ENCODE data around the gene HCN2. TPM values are rescaled to one million over a fixed set of nuclear protein-coding genes. Genes with fewer than 3 reads are reported as not detected.

HCN2 gene
- total RNA-seq, 1 experiment from 2014 or later: 13.1 TPM

DNA sequence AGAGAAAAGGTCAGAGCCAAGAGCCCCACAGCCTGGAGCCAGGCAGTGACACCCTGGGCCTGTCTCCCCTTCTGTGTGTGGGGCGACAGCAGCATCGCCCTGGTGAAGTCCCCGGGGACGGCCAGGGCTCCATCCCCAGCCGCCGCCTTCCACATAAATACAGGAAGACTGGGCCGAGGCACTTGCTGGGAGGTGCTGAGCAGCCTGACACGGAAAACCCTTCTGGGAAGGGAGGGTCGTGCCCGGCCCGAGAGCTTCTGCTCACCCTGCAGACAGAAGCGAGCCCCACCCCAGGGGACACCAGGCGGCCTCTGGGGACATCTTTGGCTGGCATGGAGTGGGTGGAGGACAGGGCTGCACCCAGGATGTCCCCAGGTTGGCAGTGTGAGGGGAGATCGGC, 55.1 kb downstream of the HCN2 start:
- Histone ChIP-seq H3K27ac (ENCODE audit: low read depth, low read length, poor library complexity, severe bottlenecking) (no peak overlapping the region), H3K4me1 (ENCODE audit: insufficient read depth, low read length, poor library complexity, severe bottlenecking) (no peaks in the 10 kb centered on the region), H3K27me3 (replicated peaks; ENCODE audit: insufficient read depth, low read depth, low read length, poor library complexity) (no peaks in the 10 kb centered on the region), H3K4me3 (ENCODE audit: low read depth, low read length, poor library complexity, severe bottlenecking) (no peak overlapping the region), H3K36me3 (ENCODE audit: insufficient read depth, low read length, poor library complexity, severe bottlenecking) (peaks cover 43% of the 10 kb centered on the region), H3K9me3 (ENCODE audit: low read depth, low read length, poor library complexity, severe bottlenecking) (no peaks in the 10 kb centered on the region)
- TF ChIP-seq, protein P1, sequence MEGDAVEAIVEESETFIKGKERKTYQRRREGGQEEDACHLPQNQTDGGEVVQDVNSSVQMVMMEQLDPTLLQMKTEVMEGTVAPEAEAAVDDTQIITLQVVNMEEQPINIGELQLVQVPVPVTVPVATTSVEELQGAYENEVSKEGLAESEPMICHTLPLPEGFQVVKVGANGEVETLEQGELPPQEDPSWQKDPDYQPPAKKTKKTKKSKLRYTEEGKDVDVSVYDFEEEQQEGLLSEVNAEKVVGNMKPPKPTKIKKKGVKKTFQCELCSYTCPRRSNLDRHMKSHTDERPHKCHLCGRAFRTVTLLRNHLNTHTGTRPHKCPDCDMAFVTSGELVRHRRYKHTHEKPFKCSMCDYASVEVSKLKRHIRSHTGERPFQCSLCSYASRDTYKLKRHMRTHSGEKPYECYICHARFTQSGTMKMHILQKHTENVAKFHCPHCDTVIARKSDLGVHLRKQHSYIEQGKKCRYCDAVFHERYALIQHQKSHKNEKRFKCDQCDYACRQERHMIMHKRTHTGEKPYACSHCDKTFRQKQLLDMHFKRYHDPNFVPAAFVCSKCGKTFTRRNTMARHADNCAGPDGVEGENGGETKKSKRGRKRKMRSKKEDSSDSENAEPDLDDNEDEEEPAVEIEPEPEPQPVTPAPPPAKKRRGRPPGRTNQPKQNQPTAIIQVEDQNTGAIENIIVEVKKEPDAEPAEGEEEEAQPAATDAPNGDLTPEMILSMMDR (conservative IDR thresholded peaks at IDR 0.05; ENCODE audit: low read depth, low read length): no peak
- no peak for TF ChIP-seq EZH2 (IDR thresholded peaks at IDR 0.05; ENCODE audit: borderline replicate concordance, low read depth, low read length, poor library complexity, severe bottlenecking)
- no TSS peak for BruUV-seq (replicated peaks)
- intact Hi-C loops (cut with micrococcal nuclease; ENCODE audit: unreplicated experiment): no loop called here
- ChIA-PET POLR2A (ENCODE audit: low non-redundant PET) (no interaction called here), CTCF (no interaction called here)
- no peak for DNase-seq (ENCODE audit: low spot score)

DNA sequence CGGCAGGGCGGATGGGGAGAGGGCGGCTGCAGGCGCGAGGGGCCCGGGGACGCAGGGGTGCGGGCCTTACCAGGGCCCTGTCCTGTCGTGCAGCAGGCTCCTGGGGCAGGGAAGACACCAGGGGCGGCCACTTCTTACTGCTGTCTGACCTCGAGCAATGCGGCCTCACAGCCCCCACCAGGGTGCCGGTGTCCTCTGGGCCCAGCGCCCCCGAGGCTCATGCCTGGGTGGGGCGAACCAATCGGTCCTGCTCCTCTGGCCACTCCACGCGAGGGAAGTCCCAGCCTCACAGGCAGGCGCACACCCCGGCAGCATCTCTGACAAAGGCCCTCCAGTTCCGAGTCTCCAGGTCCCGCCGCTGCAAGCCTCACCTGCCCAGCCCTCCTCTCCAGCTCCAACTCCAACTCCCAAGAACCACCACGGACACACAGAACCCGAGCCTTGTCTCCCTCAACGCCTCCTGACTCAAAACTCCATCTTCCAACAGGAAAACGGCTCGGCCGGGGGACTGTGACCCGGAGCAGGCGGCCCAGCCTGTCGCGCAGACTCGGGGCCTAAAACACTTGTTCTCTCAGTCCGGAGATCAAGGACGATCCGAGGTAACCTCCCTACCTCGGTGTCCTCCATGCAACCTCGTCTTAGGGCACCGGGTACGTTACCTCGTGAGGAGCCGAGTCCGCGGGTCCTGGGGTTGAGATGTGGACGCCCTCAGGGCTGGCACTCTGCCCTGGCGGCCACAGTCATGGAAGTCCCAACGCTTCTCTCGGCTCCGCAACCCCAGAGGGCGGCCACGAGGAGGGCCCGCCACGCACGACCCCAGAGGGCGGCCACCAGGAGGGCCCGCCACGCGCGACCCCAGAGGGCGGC, 56.5 kb downstream of the HCN2 start:
- POLR2A ChIA-PET (ENCODE audit: low non-redundant PET): no interaction called here
- no peak for TF ChIP-seq EZH2 (IDR thresholded peaks at IDR 0.05; ENCODE audit: borderline replicate concordance, low read depth, low read length, poor library complexity, severe bottlenecking)
- TF ChIP-seq, protein P1 (conservative IDR thresholded peaks at IDR 0.05; ENCODE audit: low read depth, low read length): no peak
- intact Hi-C loops (cut with micrococcal nuclease; ENCODE audit: unreplicated experiment): no loop called here
- H3K4me1 ChIP-seq (ENCODE audit: insufficient read depth, low read length, poor library complexity, severe bottlenecking): no peaks in the 10 kb centered on the region
- H3K27ac ChIP-seq (ENCODE audit: low read depth, low read length, poor library complexity, severe bottlenecking): no peak overlapping the region
- H3K4me3 ChIP-seq (ENCODE audit: low read depth, low read length, poor library complexity, severe bottlenecking): no peak overlapping the region
- H3K36me3 ChIP-seq (ENCODE audit: insufficient read depth, low read length, poor library complexity, severe bottlenecking): peaks cover 50% of the 10 kb centered on the region
- CTCF ChIA-PET: no interaction called here
- no TSS peak for BruUV-seq (replicated peaks)
- DNase-seq (ENCODE audit: low spot score): no peak
- no peaks in the 10 kb centered on the region for H3K27me3 ChIP-seq (replicated peaks; ENCODE audit: insufficient read depth, low read depth, low read length, poor library complexity)
- H3K9me3 ChIP-seq (ENCODE audit: low read depth, low read length, poor library complexity, severe bottlenecking): no peaks in the 10 kb centered on the region

DNA sequence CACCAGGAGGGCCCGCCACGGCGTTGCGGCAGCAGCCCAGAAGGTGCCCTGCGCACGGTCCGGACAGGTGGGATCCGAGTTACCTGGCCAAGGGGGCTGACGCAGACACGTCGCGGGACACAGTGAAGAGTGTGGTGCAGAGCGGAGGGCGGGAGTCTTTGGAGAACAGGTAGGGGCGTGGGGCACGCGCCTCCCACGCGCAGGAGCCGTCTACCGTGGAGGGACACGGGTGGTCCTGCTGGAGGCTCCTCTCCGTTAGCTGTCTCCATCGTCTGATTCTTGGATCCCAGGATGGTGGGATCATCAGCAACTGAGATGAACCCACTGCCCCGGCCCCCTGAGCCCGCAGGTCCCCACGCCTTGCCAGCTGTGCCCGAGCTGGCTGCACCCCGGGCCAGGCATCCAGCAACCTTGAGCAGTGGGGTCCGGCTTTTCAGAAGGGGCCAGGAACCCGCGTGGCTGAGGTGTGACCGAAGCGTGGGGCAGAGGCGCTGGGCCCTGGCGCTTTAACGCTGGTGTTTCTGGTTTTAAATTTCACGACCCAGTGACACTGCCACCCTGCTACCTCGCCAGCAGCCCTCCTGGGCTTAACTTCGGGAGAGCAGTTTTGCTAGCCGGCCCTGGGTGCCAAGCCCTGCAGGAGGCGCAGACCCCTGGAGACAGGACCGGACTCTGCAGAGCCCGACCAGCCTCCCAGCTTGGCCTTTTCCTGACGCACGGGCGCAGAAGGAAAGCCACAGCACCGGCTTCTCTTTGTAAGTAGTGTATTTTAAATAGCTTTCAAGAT, 57.3 kb downstream of the HCN2 start:
- BruUV-seq (replicated peaks): no TSS peak
- TF ChIP-seq EZH2 (IDR thresholded peaks at IDR 0.05; ENCODE audit: borderline replicate concordance, low read depth, low read length, poor library complexity, severe bottlenecking): no peak
- TF ChIP-seq, protein P1 (conservative IDR thresholded peaks at IDR 0.05; ENCODE audit: low read depth, low read length): no peak
- POLR2A ChIA-PET (ENCODE audit: low non-redundant PET): interaction anchor here (0.6 kb wide), 1 partner anchor 33 kb away, joined by 3 read pairs; no protein-coding TSS in a partner anchor
- intact Hi-C loops (cut with micrococcal nuclease; ENCODE audit: unreplicated experiment): no loop called here
- DNase-seq (ENCODE audit: low spot score): no peak
- H3K36me3 ChIP-seq (ENCODE audit: insufficient read depth, low read length, poor library complexity, severe bottlenecking): peaks cover 58% of the 10 kb centered on the region
- no peaks in the 10 kb centered on the region for H3K4me1 ChIP-seq (ENCODE audit: insufficient read depth, low read length, poor library complexity, severe bottlenecking)
- no peak overlapping the region for H3K27ac ChIP-seq (ENCODE audit: low read depth, low read length, poor library complexity, severe bottlenecking)
- CTCF ChIA-PET: no interaction called here
- no peaks in the 10 kb centered on the region for H3K27me3 ChIP-seq (replicated peaks; ENCODE audit: insufficient read depth, low read depth, low read length, poor library complexity)
- H3K9me3 ChIP-seq (ENCODE audit: low read depth, low read length, poor library complexity, severe bottlenecking): no peaks in the 10 kb centered on the region
- H3K4me3 ChIP-seq (ENCODE audit: low read depth, low read length, poor library complexity, severe bottlenecking): no peak overlapping the region

Data from A673 (cell line).